Fibroblast of gingiva (primary cell): ENCODE data around the gene TRIM44.

ENCODE experiments used
- DNase-seq: peaks from one replicate; pipeline ENCODE4 v3.0.0-alpha.2; 2011; ENCODE audit warnings: low read depth

The TRIM44 gene, protein sequence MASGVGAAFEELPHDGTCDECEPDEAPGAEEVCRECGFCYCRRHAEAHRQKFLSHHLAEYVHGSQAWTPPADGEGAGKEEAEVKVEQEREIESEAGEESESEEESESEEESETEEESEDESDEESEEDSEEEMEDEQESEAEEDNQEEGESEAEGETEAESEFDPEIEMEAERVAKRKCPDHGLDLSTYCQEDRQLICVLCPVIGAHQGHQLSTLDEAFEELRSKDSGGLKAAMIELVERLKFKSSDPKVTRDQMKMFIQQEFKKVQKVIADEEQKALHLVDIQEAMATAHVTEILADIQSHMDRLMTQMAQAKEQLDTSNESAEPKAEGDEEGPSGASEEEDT

DNA sequence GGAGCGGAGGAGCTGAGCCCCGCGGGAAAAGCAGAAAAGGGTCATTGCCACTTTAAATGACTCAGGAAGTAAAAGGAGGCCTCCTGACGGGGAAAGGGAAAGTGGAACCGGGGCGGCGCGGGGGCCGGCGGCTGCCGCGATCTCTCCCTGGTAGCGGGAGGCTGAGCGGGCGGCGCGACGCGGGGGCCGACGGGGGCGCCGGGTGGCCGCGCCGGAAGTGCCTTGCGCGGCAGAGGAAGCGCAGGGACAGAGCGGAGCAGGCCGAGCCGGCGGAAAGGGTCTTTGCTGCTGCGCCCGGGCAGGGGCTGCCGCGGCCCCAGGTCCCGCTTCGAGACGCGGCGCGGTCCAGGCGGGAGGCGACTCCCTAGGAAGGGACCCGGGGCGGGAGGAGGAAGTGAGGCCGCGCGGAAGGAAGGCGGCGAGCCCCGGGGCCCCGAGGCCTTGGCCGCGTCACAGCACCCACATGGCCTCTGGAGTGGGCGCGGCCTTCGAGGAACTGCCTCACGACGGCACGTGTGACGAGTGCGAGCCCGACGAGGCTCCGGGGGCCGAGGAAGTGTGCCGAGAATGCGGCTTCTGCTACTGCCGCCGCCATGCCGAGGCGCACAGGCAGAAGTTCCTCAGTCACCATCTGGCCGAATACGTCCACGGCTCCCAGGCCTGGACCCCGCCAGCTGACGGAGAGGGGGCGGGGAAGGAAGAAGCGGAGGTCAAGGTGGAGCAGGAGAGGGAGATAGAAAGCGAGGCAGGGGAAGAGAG lies at the start of gene TRIM44:
TRIM44 (plus strand) TSS at position 127 of the 759 bp plus-strand sequence; CDS start at position 464, 337 bp downstream.
- peak; percentile 83 for DNase-seq

DNA sequence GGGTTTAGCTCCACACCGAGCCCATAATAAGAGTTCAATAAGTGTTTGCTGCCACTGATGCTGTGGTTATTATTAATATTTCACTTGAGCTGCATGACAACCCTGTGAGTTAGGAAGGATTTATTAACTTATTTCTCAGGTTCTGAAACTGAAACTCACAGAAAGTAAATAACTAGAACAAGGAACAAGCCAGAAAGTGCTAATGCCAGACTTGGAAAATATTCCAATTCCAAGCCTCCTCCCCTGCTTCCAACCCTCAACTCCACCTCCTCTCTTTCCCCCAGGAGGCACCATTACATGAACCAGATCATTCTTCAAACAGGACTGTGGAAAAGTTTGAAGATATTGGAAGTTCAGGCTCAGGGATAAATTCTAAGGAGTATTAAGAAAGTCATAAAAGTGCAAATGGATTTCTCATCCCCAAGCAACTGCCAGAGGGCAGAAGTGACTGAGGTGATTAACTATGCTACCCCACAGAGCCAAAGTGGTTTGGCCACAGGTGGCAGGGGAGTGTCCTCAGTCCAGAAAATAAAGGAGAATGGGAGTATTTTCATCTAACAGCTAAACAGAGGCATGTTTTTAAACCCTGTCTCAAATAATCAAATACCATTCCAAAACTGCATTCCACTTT lies 47.5 kb upstream of the TRIM44 start:
- DNase-seq: no peak

DNA sequence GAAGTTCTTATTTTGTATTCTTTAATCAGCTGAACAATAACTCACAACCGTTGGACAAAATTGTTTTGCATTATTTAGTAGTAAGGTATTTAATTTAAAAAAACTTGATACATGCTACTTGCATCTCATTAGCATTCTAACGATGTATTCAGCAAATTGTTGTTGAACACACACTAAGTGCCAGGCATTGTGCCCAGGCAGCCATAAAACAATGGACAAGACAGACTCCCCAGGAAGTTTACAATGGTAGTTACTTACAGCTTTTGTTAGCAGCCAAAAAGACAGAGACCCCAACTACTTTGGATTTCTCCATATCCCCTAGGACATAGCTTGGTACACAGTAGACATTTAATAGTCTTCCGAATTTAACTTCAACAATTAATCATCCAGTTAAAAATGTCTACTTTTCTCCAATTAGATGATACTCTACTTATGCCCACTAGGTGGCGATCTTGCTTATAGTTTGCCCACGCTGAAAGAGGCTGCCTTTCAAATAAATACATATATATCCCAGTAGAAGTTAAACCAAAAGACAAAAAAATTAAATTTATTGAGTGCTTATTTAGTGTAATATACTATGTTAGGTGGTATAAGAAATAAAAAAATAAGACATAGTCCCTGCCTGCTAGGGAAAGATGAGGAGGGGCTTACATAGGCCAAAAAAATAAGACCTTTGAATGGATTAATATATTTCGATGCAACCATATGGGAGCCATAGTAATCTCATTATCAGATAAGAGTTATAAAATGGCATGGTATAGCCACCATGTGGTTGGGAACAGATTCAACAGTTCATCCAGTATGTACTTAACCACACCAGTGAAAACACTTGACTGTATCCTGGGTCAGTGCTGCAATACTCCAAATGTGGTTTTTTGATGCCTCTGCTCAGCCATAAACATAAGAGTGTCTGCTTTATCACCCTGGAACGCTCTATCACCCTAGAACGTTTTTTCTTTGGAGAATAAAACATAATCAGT lies 46.4 kb upstream of the TRIM44 start:
- peak; percentile 50 for DNase-seq

DNA sequence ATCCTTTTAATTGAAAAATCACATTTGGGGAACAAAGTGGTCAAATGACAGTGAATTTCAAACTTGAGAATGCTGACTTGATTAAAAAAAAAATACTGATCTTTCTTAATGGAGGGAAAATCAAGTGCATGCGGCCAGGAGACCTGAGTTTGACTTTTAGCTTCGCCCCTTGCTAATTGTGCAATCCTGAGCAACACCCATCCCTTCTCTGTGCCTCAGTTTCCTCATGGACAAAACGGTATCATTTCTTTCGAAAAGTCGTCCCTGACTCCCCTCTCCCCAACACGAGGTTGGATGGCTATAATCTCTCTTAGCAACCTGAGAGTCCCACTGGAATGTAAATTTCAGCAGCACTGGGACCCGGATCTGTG lies 45.3 kb upstream of the TRIM44 start:
- no peak for DNase-seq

DNA sequence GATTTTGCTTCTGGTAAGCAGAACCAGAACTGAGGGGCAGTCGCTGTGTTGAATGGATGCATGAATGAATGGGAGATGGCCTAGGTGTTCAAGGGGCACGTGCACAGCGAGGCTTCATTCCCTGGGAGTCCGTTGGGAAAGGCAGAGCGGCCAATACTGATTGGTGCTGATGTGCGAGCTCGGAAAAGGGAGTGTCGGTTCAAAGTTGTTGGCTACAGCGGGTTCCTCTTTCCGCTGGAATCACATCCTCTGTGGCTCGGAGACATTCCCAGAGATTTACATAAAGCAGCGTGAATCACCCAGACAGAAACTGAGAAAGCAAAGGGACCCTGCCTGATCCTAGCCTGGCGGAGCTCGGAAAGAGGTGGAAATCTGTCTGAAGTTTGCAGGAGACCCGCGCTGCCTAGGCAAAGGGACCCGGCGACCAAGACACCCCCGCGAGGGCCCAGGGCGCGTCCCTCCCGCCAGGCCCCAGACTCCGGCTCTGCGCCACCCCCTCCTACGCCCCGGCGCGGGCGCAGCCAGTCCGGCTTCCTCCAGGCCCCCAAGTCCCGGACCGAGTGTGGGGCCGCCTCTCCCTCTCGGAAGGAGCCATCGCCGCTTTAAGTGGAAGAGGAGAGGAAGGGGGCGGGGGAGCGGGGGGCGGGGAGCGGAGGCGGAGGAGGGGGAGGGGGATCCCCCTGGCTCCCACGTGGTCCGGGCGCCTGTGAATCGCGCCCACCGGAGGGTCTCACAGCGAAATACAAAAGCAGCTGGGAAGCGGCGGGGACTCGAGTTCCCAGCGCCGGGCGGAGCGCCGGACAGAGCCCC lies 44.7 kb upstream of the TRIM44 start, which contains the start of gene FJX1:
FJX1 (plus strand) TSS at position 774 of the 810 bp plus-strand sequence. CDS start 177 bp downstream, outside the sequence.
- peak; percentile 80 for DNase-seq

DNA sequence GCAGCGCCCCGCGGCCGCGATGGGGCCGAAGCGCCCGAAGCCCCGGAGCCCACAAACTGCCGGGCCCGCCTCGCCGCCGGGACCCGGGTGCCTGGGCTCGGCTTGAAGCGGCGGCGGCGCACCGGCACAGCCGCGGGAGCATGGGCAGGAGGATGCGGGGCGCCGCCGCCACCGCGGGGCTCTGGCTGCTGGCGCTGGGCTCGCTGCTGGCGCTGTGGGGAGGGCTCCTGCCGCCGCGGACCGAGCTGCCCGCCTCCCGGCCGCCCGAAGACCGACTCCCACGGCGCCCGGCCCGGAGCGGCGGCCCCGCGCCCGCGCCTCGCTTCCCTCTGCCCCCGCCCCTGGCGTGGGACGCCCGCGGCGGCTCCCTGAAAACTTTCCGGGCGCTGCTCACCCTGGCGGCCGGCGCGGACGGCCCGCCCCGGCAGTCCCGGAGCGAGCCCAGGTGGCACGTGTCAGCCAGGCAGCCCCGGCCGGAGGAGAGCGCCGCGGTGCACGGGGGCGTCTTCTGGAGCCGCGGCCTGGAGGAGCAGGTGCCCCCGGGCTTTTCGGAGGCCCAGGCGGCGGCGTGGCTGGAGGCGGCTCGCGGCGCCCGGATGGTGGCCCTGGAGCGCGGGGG lies 44.0 kb upstream of the TRIM44 start:
- peak; percentile 35 for DNase-seq

DNA sequence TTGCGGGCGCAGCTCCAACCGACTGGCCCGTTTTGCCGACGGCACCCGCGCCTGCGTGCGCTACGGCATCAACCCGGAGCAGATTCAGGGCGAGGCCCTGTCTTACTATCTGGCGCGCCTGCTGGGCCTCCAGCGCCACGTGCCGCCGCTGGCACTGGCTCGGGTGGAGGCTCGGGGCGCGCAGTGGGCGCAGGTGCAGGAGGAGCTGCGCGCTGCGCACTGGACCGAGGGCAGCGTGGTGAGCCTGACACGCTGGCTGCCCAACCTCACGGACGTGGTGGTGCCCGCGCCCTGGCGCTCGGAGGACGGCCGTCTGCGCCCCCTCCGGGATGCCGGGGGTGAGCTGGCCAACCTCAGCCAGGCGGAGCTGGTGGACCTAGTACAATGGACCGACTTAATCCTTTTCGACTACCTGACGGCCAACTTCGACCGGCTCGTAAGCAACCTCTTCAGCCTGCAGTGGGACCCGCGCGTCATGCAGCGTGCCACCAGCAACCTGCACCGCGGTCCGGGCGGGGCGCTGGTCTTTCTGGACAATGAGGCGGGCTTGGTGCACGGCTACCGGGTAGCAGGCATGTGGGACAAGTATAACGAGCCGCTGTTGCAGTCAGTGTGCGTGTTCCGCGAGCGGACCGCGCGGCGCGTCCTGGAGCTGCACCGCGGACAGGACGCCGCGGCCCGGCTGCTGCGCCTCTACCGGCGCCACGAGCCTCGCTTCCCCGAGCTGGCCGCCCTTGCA lies 43.3 kb upstream of the TRIM44 start:
- peak; percentile 36 for DNase-seq

DNA sequence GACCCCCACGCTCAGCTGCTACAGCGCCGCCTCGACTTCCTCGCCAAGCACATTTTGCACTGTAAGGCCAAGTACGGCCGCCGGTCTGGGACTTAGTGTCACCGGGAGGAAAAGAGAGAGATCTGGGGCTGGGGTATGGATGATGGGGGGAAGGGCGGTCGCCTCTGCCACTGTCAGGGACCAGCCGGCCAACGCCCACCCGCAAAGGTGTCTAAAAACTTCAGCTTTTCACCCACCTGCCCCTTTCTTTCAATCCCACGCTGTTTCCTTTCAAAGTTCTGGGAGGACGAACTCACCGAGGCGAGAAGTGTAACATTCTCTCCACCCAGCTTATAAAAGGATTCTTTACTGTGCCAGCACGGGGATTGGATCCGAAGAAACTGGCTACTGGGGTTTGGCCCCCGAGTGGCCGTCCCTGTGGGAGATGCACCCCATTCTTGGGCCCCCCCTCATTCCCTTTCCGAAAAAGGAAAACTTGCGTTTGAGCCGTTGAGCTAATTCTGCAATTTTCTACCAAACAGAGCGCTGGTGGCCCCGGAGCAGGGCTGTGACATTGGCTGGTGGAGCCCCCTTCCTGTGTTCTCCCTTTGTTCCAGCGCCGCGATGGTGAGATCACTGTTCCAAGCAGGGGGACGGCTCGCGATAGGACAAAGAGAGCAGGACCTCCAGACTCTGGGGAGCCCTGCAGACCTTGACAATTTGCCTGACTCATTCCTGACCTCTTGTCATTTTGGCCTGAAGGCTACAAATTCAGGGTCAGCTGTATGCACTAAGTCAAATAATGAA lies 42.5 kb upstream of the TRIM44 start:
- DNase-seq: no peak

DNA sequence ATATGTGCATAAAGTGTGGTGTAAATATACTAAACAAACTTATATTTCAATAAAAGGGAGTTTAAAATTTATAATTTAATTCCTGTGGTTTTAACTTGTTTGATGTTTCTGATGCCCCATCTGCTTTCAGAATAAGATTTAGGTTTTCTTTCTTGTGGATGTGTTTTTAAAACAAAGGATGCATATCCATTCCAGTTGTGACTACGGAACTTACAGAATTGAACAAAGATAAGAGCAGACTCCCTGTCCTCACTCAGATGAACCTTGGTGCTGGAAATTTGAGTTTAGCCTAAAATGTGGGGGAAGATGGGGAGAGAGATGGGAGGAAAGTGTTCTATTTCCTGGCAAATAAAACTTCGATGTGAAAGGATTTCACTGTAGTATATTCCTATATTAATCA lies 41.8 kb upstream of the TRIM44 start:
- DNase-seq: no peak

DNA sequence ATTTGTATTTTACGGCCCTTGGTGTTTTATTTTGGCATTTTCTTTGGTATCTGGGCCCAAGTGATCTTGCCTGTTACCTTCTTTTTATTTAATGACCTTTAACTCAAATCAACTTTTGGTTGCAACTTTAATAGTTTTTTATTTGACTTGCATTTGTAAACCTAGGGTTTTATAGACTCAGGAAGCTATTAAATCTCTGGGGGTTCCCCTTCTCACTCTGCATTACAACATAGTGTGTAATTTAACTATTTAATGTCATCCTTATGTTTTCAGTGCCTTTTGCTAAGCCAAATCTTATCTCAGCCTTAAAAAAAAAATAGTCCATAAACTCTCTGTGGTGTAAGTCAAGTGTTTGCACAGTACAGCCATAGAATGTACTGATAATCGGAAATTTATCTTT lies 41.0 kb upstream of the TRIM44 start:
- no peak for DNase-seq

DNA sequence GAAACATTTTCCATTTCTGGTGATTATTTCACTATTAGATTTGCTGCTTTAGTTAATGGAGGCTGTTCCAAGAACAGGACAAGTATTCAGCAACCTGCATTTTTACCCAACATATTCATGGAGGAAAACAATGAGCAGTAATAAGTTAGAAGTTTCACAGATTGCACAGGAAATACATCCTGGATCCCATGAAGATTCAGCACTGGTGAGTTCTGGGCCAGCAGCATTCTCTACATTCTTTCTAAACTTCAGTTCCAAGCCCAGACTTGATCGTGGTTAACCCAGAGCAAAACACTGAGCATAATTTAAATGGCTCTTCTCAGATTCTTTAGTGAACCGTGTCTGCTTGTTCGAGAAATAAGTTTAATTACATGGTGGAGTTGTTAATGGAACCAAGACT lies 40.5 kb upstream of the TRIM44 start:
- DNase-seq: peak; percentile 66

DNA sequence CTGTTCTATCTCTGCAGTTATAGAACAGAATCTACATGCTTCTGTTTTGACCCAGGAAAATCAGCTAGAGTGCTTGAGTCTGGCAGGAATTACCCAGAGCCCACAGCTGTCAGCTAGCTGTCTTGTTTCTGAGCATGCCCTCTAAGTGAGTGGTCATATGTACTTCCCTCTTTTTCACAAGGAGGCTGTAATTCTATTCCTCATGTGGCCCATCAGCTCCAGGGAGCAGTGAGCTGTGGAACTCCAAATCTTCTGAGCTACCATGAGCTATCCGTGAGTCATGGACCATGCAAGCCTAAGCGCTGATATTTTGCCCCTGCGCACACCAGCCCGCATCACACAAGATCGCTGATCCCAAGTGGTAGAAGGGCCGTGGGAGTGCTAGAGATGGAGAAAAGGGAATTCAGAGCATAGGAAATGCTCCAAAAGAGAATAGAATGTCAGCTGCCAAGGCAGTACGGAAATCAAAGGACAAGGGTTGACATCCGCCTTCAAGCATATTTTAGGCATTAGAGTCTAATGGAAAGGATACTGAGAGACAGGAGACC lies 38.9 kb upstream of the TRIM44 start:
- peak; percentile 56 for DNase-seq

DNA sequence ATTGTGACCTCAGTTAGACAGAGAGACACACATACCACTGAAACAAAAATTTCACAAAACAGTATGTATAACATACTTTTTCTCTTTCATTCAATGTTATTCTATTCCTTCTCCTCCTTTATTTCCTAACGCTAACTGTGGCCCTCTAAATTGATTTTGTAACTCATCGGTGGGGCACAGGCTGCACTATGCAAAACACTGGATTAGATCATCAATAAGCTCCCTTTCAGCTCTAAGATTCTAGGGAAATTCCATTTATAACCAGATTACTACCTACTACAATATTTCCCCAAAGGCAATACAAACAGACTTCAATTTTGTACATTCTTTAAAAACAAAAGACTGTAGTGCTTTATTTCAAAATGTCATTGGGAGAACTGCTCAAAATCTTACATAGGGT lies 38.3 kb upstream of the TRIM44 start:
- DNase-seq: no peak

DNA sequence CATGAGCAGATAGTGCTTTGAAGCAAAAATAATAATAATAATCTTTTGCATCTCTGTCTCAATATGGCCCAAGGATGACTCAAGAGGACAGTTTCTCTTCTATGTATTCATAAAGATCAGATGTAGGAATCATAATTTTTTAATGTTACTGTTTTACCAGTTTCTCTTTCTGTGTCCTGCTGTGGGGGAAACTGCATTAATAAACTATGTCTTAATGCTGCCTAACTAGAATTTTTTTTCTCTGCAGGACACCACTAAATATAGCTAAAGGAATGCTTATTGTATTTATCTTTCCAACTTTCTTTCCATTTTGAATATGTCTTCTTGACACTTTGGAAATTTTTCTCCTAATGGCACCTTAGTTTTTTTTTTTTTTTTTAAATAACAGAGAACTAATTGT lies 37.8 kb upstream of the TRIM44 start:
- DNase-seq: no peak

DNA sequence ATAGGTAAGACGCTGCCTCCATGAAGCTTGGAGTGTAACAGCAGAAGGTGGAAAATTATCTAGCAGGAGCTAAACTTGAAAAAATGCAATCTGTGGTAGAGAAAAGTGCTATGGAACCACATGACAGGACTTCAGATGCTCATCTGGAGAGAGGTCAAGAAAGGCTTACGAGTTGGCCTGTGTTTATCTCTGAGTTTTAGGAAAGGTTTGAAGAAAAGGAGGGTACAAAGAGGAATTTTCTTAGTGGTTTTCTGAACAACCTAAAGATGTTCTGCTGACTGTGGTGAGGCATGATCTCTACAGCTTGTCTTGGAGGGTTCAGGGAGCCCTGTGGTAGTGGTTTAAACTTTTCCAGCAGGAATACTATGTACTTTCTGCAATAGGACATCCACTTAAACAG lies 36.1 kb upstream of the TRIM44 start:
- no peak for DNase-seq

DNA sequence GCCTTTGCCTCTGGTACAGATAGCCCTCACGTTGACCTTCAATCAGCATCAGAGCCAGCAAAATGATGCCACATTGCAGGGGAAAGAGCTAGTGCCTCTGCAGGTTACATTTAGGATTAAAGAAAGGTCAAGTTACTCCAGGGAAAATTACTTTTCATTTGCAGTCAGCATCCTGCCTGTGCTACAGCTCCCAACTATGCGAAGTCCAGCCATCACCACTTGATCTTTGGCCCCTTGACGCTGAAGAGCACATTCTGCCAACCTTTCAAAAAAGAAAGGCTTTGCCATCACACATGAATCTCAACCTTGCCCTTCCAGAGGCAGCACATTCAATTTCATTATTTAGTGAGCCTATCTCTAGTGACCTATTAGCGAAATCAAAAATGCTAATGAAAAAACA lies 33.1 kb upstream of the TRIM44 start:
- no peak for DNase-seq

DNA sequence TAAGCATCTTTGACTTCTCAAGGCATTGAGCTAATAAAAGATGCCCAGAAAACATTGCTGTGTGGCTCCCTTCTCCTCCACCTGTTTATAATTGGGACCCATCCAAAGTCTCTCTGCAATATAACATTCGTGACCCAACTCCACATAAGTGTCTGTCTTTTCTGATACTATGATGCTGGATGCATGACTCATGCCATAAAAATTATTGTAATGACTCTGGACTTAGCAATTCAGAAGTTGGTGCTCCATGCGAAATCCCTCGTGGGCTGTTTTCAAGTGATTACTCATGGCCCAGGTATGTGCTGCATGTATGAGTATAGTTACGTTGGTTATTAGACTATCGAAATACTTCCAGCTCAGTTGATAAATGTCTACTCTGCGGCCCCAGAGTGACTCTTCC lies 32.7 kb upstream of the TRIM44 start:
- DNase-seq: peak; percentile 94

DNA sequence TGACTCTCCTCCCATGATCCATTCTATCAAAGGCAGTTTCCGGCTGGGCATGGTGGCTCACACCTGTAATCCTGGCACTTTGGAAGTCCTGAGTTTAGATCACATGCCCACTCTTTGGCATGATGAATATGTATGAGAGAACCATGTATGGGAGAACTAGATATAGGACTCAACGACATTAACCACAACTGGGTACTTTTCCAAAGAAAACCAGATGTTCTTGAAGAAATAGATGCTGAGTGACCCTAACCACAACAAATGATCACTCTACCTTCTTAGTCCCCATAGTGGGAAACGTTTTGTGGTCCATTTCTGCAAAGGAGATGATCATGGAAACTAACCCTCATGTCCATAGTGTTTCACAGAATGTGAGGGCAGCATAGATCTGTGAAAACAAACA lies 30.7 kb upstream of the TRIM44 start:
- DNase-seq: no peak

DNA sequence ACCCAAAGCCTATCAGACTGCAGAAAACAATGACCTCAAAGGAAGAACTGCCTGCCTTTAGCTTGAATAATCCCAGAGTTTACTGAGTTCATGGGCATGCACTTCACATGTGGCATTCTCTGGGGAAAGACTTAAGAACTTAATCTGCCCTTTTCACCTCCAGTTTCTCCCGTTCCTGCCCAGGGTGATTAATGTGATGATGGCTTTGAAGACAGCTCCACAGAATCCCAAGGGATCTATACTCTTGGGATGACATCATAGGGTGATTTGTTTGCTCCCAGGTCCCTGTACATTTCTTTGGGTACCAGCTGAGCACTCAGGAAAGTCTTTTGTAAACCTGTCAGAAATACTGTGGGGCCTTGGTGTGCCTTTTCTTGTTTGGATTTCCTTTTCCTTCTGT lies 30.3 kb upstream of the TRIM44 start:
- DNase-seq: no peak
